Fibroblast of the conjunctiva (primary cell): ENCODE measurements around the gene STAMBPL1.

Source experiments
- DNase-seq: peaks from one replicate; pipeline ENCODE4 v3.0.0-alpha.2; 2010; ENCODE audit warnings: low read depth

STAMBPL1 gene

GRCh38 chr10:88857831-88858230, 22.2 kb upstream of the STAMBPL1 start:
- DNase-seq, result no peak

DNA sequence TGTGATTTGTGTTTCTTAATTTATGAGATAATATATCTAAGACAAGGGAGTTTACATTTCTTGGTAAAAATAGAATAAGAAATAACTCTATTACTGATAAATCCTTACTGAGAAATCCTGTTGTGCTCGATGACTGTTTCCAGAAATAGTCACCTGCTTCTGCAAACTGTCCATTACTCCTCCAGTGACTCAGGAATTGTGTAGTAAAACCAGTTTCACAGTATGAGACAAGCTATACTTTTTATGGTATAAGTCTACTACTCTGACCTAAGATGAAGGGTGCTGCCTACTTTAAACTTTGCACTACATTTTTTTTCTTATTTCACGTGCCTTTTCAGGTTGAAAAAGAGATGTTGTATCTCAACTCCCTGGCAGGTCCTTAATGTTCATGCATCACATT, 21.6 kb upstream of the STAMBPL1 start:
- no peak for DNase-seq

GRCh38 chr10:88861036-88861435, 19.0 kb upstream of the STAMBPL1 start:
- DNase-seq, result no peak

GRCh38 chr10:88865281-88865876, 14.7 kb upstream of the STAMBPL1 start:
- DNase-seq, result no peak

- DNase-seq, result no peak
Observed at GRCh38 chr10:88866454-88866853, 13.6 kb upstream of the STAMBPL1 start.

DNA sequence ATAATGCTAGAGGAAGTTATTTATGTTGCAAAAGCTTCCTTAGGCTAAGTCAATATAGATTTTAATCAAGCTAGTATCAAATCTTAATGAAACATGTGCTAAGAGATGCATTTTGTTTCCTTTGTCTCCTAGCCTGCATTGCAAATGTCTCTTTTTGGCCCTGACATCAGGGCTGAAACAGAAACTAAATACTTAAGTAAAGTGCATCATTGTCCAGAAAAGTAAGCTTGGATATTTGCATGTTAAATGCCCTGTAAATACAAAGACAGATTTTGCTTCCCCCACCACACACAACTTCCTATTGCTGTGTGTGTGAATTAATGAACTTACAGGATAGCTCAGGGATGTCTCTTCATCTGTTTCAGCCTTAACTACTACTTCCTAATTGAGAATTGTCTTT, 10.0 kb upstream of the STAMBPL1 start:
- no peak for DNase-seq

- no peak for DNase-seq
Observed at GRCh38 chr10:88873757-88874156, 6.3 kb upstream of the STAMBPL1 start.

- DNase-seq, result no peak
Observed at GRCh38 chr10:88874281-88874680, 5.8 kb upstream of the STAMBPL1 start.

- no peak for DNase-seq
Observed at GRCh38 chr10:88875081-88875480, 5.0 kb upstream of the STAMBPL1 start.

DNA sequence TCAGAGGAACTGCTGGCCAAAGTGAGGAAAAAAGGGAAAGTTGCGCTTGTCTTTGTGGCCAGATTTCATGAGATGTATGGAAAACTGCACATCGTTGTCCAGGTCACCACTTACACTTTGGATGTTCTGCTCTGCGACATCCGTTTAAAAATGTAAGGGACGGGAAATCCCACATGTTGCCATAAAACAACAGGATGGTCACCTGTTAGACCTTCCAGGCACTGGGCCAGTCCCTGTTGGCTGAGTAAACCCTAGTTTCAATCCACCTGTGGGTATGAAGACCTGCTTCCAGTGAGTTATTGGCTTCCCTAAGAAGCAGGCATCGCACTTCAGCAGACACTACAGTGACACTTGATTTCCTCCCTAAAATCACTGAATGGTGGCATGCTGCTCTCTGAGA, 2.7 kb upstream of the STAMBPL1 start:
- no peak for DNase-seq

GRCh38 chr10:88880282-88881076, 434 bp downstream of the STAMBPL1 start:
- peak; percentile 64 for DNase-seq

DNA sequence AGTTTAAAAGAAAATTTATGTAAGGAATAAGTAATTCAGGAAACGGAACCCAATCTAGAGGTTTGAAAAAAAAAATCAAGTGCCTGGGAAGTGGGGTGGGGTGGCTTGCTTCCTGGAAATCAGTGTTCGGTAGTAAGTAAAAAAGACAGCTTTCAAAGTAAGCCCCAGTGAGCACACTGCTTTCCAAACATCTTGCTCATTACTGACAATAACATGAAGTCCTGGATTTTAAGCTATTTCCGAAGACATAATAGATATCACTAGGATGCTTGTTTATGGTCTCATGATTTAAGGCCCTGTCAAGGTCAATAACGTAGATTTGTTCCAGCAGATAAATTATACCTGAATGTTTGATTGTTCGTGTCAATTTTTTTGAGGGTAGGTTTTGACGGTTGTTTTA, 1.3 kb downstream of the STAMBPL1 start:
- DNase-seq, result no peak

- DNase-seq, result no peak
Observed at GRCh38 chr10:88881922-88882645, 2.0 kb downstream of the STAMBPL1 start.

- peak; percentile 61 for DNase-seq
Observed at GRCh38 chr10:88882646-88883447, 2.8 kb downstream of the STAMBPL1 start.

DNA sequence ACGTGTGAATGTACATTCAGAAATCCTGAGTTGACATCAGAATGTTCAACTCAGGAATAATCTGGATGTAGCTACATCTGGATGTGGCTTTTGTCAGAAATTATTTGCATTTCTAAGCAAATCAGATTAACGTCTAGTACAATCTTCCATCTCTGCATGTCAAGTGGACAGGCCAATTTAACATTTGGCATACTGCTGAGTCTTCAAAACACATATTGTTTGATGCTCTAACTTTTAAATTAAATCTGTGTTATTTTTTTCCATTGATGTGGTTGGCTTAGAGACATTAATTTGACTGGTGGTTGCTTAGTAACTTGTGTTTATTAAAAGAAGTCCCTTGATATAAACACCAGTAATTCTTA, 3.4 kb downstream of the STAMBPL1 start:
- DNase-seq, result no peak

- DNase-seq, result no peak
Observed at GRCh38 chr10:88886557-88886956, 6.5 kb downstream of the STAMBPL1 start.

DNA sequence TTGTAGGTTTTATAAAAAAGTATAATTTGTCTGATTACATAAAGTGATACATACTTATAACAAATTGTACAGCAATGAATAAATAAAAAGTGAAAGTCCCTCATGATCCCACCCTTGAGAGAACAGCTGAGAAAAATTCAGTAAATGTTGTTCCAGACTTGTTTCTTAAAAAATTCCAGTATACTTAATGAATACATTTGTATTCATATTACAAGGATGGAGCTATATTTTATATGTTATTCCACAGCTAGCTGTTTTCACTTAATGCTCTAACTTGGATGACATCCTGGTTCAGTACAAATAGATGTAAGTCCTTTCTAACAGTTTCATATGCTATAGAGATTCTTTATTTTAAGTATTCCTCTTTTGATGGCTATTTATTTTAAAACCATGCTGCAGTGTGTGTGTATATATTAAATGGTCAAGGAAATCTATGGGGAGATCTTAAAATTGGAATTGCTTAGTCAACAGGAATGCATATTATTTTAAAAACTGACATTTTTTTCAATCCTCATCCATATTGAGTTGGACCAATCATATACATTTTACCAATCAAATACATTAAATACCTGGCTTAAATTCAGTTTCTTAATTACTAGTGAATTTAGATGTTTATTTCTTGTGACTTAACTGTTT, 8.9 kb downstream of the STAMBPL1 start:
- no peak for DNase-seq

GRCh38 chr10:88889559-88890337, 9.7 kb downstream of the STAMBPL1 start:
- no peak for DNase-seq

GRCh38 chr10:88890681-88891381, 10.8 kb downstream of the STAMBPL1 start:
- no peak for DNase-seq

GRCh38 chr10:88892222-88892967, 12.3 kb downstream of the STAMBPL1 start:
- DNase-seq, result no peak
